Smooth muscle cell (in vitro differentiated cells): ENCODE measurements around the gene DGKD. TPM values are rescaled to one million over a fixed set of nuclear protein-coding genes. Genes with fewer than 3 reads are reported as not detected.

Experiments
- DNase-seq: peaks from one replicate; lab custom pipeline; 2025; ENCODE audit not compliant: unreplicated experiment; lab: John Stamatoyannopoulos, UW
- H2AFZ ChIP-seq: fragments of 200-600 bp; sonication (generic); 2 replicates; pipeline ENCODE4 v1.6.0; 2016; ENCODE audit warnings: antibody characterized with exemption, low read depth, mild to moderate bottlenecking
- H3F3A ChIP-seq: fragments of 200-600 bp; sonication (generic); 2 replicates; pipeline ENCODE4 v1.6.0; 2017; ENCODE audit warnings: antibody characterized with exemption, low read depth
- H3K27ac ChIP-seq: fragments of 200-600 bp; sonication (generic); 2 replicates; pipeline ENCODE4 v1.5.1; 2016; ENCODE audit warnings: low read depth, mild to moderate bottlenecking
- H3K27me3 ChIP-seq: fragments of 200-600 bp; sonication (generic); 2 replicates; pipeline ENCODE4 v1.6.1; 2016; ENCODE audit warnings: low read depth, mild to moderate bottlenecking
- H3K36me3 ChIP-seq: fragments of 200-600 bp; sonication (generic); 2 replicates; pipeline ENCODE4 v1.5.1; 2016; ENCODE audit warnings: low read depth
- H3K4me1 ChIP-seq: fragments of 200-600 bp; sonication (generic); 2 replicates; pipeline ENCODE4 v1.5.1; 2016; ENCODE audit warnings: low read depth
- H3K4me2 ChIP-seq: fragments of 200-600 bp; sonication (generic); 2 replicates; pipeline ENCODE4 v1.6.0; 2016; ENCODE audit warnings: mild to moderate bottlenecking
- H3K4me3 ChIP-seq: fragments of 200-600 bp; sonication (generic); 2 replicates; pipeline ENCODE4 v1.5.1; 2016; ENCODE audit warnings: mild to moderate bottlenecking
- H3K79me2 ChIP-seq: fragments of 200-600 bp; sonication (generic); 2 replicates; pipeline ENCODE4 v1.6.0; 2016; ENCODE audit warnings: low read depth, mild to moderate bottlenecking
- H3K9ac ChIP-seq: fragments of 200-600 bp; sonication (generic); 2 replicates; pipeline ENCODE4 v1.6.0; 2016; ENCODE audit warnings: low read depth
- H3K9me3 ChIP-seq: fragments of 200-600 bp; sonication (generic); replicated peaks from 2 replicates; pipeline ENCODE4 v1.5.1; 2016; ENCODE audit warnings: low read depth
- H4K20me1 ChIP-seq: fragments of 200-600 bp; sonication (generic); 2 replicates; pipeline ENCODE4 v1.6.0; 2016; ENCODE audit warnings: low read depth
- CTCF ChIP-seq: fragments of 200-600 bp; sonication (generic); IDR thresholded peaks from 2 replicates; pipeline ENCODE4 v1.5.1; 2017; ENCODE audit warnings: borderline replicate concordance, mild to moderate bottlenecking, antibody characterized with exemption; ENCODE audit not compliant: insufficient read depth, poor library complexity, severe bottlenecking
- WGBS: methylation state at CpG from one replicate; pipeline ENCODE4 v1.1.7; 2016; ENCODE audit warnings: low lambda C conversion rate; 5-methylcytosine and 5-hydroxymethylcytosine counted together
- polyA plus RNA-seq: library from polyadenylated mRNA; unstranded; fragments of >200 nt; fragmentation: Nextera tagmentation; extraction: Ambion mirVana; gene quantifications from 2 replicates; pipeline ENCODE4 v1.2.1, GENCODE V29; 2016
- total RNA-seq: library from RNA; depleted of rRNA; stranded (reverse); fragments of >200 nt; gene quantifications from 2 replicates; pipeline ENCODE4 v1.2.3, GENCODE V29; 2014

Gene DGKD
- total and polyA plus RNA-seq, 2 experiments from 2014 or later = 12.2 to 14.2 TPM

- Histone ChIP-seq H3K27me3 (no peaks in the 10 kb centered on the region), H3K36me3 (no peaks in the 10 kb centered on the region), H4K20me1 (no peaks in the 10 kb centered on the region), H3K79me2 (no peaks in the 10 kb centered on the region), H3K27ac (no peak overlapping the region), H3K9me3 (no peaks in the 10 kb centered on the region), H2AFZ (no peak overlapping the region), H3F3A (no peaks in the 10 kb centered on the region), H3K4me2 (no peak overlapping the region), H3K4me1 (no peaks in the 10 kb centered on the region), H3K4me3 (no peak overlapping the region), H3K9ac (no peak overlapping the region)
- TF ChIP-seq CTCF = no peak
- 97% methylated on average over 29 of the region's 29 CpGs for WGBS
- DNase-seq = no peak
These were observed 123.5 kb downstream of the DGKD start for GRCh38 chr2:233477548-233478433.

GRCh38 chr2:233479616-233480489, 125.6 kb downstream of the DGKD start:
- Histone ChIP-seq H3F3A (no peaks in the 10 kb centered on the region), H3K4me3 (no peak overlapping the region), H2AFZ (no peak overlapping the region), H4K20me1 (no peaks in the 10 kb centered on the region), H3K36me3 (no peaks in the 10 kb centered on the region), H3K79me2 (no peaks in the 10 kb centered on the region), H3K4me1 (no peaks in the 10 kb centered on the region), H3K27ac (no peak overlapping the region), H3K4me2 (no peak overlapping the region), H3K9me3 (no peaks in the 10 kb centered on the region), H3K9ac (no peak overlapping the region), H3K27me3 (no peaks in the 10 kb centered on the region)
- 95% methylated on average over 27 of the region's 27 CpGs for WGBS
- no peak for DNase-seq
- TF ChIP-seq CTCF = no peak

DNA sequence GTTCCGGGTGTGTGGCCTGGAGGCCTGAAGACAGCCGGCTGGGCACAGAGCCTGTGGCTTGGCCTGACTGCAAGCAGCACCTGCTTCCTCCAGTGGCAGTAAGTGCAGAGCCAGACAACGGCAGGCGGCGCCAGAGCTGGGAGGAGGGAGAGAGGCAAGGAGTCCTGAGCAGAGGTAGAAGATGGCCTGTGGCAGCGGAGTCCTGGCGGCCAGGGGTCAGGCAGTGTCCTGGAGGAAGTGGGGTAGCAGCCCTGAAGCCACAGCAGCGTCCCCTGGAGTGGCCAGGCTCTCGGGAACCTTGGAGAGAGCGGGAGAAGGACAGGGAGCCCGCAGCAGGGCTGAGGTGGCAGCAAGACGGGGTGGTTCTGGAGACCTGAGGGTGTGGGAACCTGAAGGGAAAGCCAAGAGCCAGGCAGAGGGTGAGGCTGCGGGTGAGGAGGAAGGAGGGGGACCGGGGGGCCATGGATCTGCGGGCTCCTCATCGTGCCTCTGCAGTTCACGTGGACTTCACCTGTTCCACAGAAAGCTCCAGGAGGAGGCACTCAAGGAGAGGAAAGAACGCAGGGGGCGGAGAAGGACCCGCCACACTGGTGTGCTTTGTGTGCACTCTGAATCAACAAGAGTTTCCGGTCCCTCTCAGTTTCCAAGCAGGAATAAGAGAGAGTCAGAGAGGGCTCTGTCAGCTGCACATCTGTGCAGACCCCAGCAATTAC, 126.4 kb downstream of the DGKD start:
- Histone ChIP-seq H3K9me3 (no peaks in the 10 kb centered on the region), H3K4me2 (no peak overlapping the region), H3F3A (no peaks in the 10 kb centered on the region), H3K79me2 (no peaks in the 10 kb centered on the region), H3K27me3 (no peaks in the 10 kb centered on the region), H3K4me3 (no peak overlapping the region), H3K27ac (no peak overlapping the region), H2AFZ (no peak overlapping the region), H3K4me1 (no peaks in the 10 kb centered on the region), H3K9ac (no peak overlapping the region), H4K20me1 (no peaks in the 10 kb centered on the region), H3K36me3 (no peaks in the 10 kb centered on the region)
- TF ChIP-seq CTCF = no peak
- DNase-seq = no peak
- WGBS = 93% methylated on average over 20 of the region's 21 CpGs
